GM23338 (cell line): ENCODE measurements around the gene BTBD16. TPM values are rescaled to one million over a fixed set of nuclear protein-coding genes. Genes with fewer than 3 reads are reported as not detected.

ENCODE experiments used
- ATAC-seq: fragments of 200-7000 bp; cut with Tn5 transposase; 3 replicates; pipeline ENCODE4 v1.9.1; 2020
- DNase-seq: peaks from one replicate; pipeline ENCODE4 v3.0.0-alpha.2; 2015; ENCODE audit warnings: low spot score
- H2AFZ ChIP-seq: fragments of 200-600 bp; sonication (generic); 2 replicates; pipeline ENCODE4 v1.8.0; 2016; ENCODE audit warnings: antibody characterized with exemption, mild to moderate bottlenecking, moderate library complexity
- H3F3A ChIP-seq: fragments of 200-600 bp; sonication (generic); replicated peaks from 2 replicates; pipeline ENCODE4 v1.8.0; 2017; ENCODE audit warnings: antibody characterized with exemption, mixed run types, low read depth
- H3K27ac ChIP-seq: fragments of 200-600 bp; sonication (generic); 2 replicates; pipeline ENCODE4 v1.6.1; 2016; ENCODE audit warnings: low read depth
- H3K27me3 ChIP-seq: fragments of 200-600 bp; sonication (generic); 2 replicates; pipeline ENCODE4 v1.8.0; 2016; ENCODE audit warnings: mild to moderate bottlenecking, mixed run types, moderate library complexity; ENCODE audit not compliant: insufficient read depth
- H3K36me3 ChIP-seq: fragments of 200-600 bp; sonication (generic); 2 replicates; pipeline ENCODE4 v1.8.0; 2016; ENCODE audit warnings: mild to moderate bottlenecking; ENCODE audit not compliant: insufficient read depth
- H3K4me1 ChIP-seq: fragments of 200-600 bp; sonication (generic); 2 replicates; pipeline ENCODE4 v1.8.0; 2016; ENCODE audit warnings: mild to moderate bottlenecking, moderate library complexity; ENCODE audit not compliant: insufficient read depth
- H3K4me2 ChIP-seq: fragments of 200-600 bp; sonication (generic); 2 replicates; pipeline ENCODE4 v1.7.1; 2017; ENCODE audit warnings: mixed run types
- H3K4me3 ChIP-seq: fragments of 200-600 bp; sonication (generic); 2 replicates; pipeline ENCODE4 v1.6.1; 2016; ENCODE audit warnings: mixed run types
- H3K79me2 ChIP-seq: fragments of 200-600 bp; sonication (generic); replicated peaks from 2 replicates; pipeline ENCODE4 v1.8.0; 2017; ENCODE audit warnings: mild to moderate bottlenecking; ENCODE audit not compliant: insufficient read depth
- H3K9me2 ChIP-seq: fragments of 200-600 bp; sonication (generic); 2 replicates; pipeline ENCODE4 v1.8.0; 2017; ENCODE audit not compliant: insufficient read depth
- H4K20me1 ChIP-seq: fragments of 200-600 bp; sonication (generic); replicated peaks from 2 replicates; pipeline ENCODE4 v1.8.0; 2017; ENCODE audit warnings: mild to moderate bottlenecking; ENCODE audit not compliant: insufficient read depth
- H3K27ac Mint-ChIP-seq: 2 replicates; pipeline ENCODE4 v1.8.0; 2020; ENCODE audit warnings: inconsistent platforms, mild to moderate bottlenecking, moderate library complexity, mixed read lengths
- H3K27me3 Mint-ChIP-seq: 3 replicates; pipeline ENCODE4 v1.8.0; 2022; ENCODE audit warnings: low read depth, mild to moderate bottlenecking, moderate library complexity, mixed read lengths, inconsistent platforms; ENCODE audit not compliant: insufficient read depth, poor library complexity
- H3K36me3 Mint-ChIP-seq: 3 replicates; pipeline ENCODE4 v1.8.0; 2021; ENCODE audit warnings: low read depth, mild to moderate bottlenecking, inconsistent platforms, moderate library complexity, mixed read lengths
- H3K4me1 Mint-ChIP-seq: 3 replicates; pipeline ENCODE4 v1.8.0; 2020; ENCODE audit warnings: mild to moderate bottlenecking, inconsistent platforms, mixed read lengths
- H3K4me3 Mint-ChIP-seq: 3 replicates; pipeline ENCODE4 v1.8.0; 2021; ENCODE audit warnings: moderate library complexity, mild to moderate bottlenecking, inconsistent platforms, mixed read lengths
- H3K9me3 Mint-ChIP-seq: 3 replicates; pipeline ENCODE4 v1.8.0; 2020; ENCODE audit warnings: moderate library complexity, mild to moderate bottlenecking, inconsistent platforms, mixed read lengths
- CREB1 ChIP-seq: fragments of 250-450 bp; sonication (Bioruptor Pico); IDR thresholded peaks from 2 replicates; pipeline ENCODE4 v1.5.0; 2020; ENCODE audit warnings: low read depth, mild to moderate bottlenecking, moderate library complexity
- CTCF ChIP-seq, 2 experiments: fragments of 200-600 bp in 1 of 2; sonication (generic) in 1 of 2; conservative IDR thresholded peaks; 2 replicates each; pipeline versions ENCODE4 v1.5.1 to v1.6.1; 2016 to 2017; ENCODE audit warnings: antibody characterized with exemption in 2 of 2, low read depth in 2 of 2, mild to moderate bottlenecking in 2 of 2, moderate library complexity in 1 of 2
- ETS1 ChIP-seq: IDR thresholded peaks from 2 replicates; pipeline ENCODE4 v1.6.1; 2016; ENCODE audit warnings: antibody characterized with exemption
- EZH2 ChIP-seq: fragments of 200-600 bp; sonication (generic); IDR thresholded peaks from one replicate; pipeline ENCODE4 v1.8.0; 2017; ENCODE audit warnings: antibody characterized with exemption, mild to moderate bottlenecking, low read depth; ENCODE audit not compliant: unreplicated experiment
- EZH2phosphoT487 ChIP-seq: fragments of 200-600 bp; sonication (generic); IDR thresholded peaks from one replicate; pipeline ENCODE4 v1.8.1; 2018; ENCODE audit warnings: antibody characterized with exemption; ENCODE audit not compliant: unreplicated experiment
- JUNB ChIP-seq: IDR thresholded peaks from one replicate; pipeline ENCODE4 v1.6.1; 2016; ENCODE audit warnings: antibody characterized with exemption; ENCODE audit not compliant: unreplicated experiment
- NANOG ChIP-seq: IDR thresholded peaks from 2 replicates; pipeline ENCODE4 v1.6.1; 2016; ENCODE audit warnings: antibody characterized with exemption, borderline replicate concordance
- POLR2AphosphoS5 ChIP-seq: IDR thresholded peaks from 2 replicates; pipeline ENCODE4 v1.6.1; 2016; ENCODE audit warnings: antibody characterized with exemption, low read depth
- REST ChIP-seq: IDR thresholded peaks from one replicate; pipeline ENCODE4 v1.6.1; 2018; ENCODE audit warnings: antibody characterized with exemption; ENCODE audit not compliant: unreplicated experiment
- STAT1 ChIP-seq: IDR thresholded peaks from one replicate; pipeline ENCODE4 v1.6.1; 2016; ENCODE audit warnings: antibody characterized with exemption; ENCODE audit not compliant: unreplicated experiment
- ZNF114 ChIP-seq: fragments of 250-450 bp; sonication (Bioruptor Pico); IDR thresholded peaks from 2 replicates; pipeline ENCODE4 v1.5.0; 2020; ENCODE audit warnings: mild to moderate bottlenecking, moderate library complexity
- ZNF331 ChIP-seq: fragments of 250-450 bp; sonication (Bioruptor Pico); IDR thresholded peaks from 2 replicates; pipeline ENCODE4 v1.5.0; 2020; ENCODE audit warnings: low read depth, mild to moderate bottlenecking, moderate library complexity
- ZNF462 ChIP-seq: fragments of 250-450 bp; sonication (Bioruptor Pico); IDR thresholded peaks from 2 replicates; pipeline ENCODE4 v1.5.0; 2020; ENCODE audit warnings: mild to moderate bottlenecking, moderate library complexity
- polyA plus RNA-seq: library from polyadenylated mRNA; unstranded; fragments of >200 nt; fragmentation: Nextera tagmentation; extraction: Ambion mirVana; gene quantifications from 2 replicates; pipeline ENCODE4 v1.2.1, GENCODE V29; 2016
- total RNA-seq: library from RNA; depleted of rRNA; stranded (reverse); fragments of >200 nt; shearing (Covaris generic); gene quantifications from 2 replicates; pipeline ENCODE4 v1.2.3, GENCODE V29; 2014

The BTBD16 gene
- total and polyA plus RNA-seq, 2 experiments from 2014 or later = not detected

GRCh38 chr10:122326806-122327205 lies 55.7 kb downstream of the BTBD16 start:
- peaks cover 4% of the 10 kb centered on the region for H3K27me3 Mint-ChIP-seq
- no peaks in the 10 kb centered on the region; the same call in 2 of the 3 replicates for H3K9me3 Mint-ChIP-seq
- Histone ChIP-seq H3K79me2 (no peaks in the 10 kb centered on the region), H3K4me2 (no peak overlapping the region), H3K27ac (no peak overlapping the region), H3K4me1 (peaks cover 7% of the 10 kb centered on the region), H3K9me2 (peaks cover 16% of the 10 kb centered on the region; the same call in 1 of the 2 replicates), H3F3A (no peaks in the 10 kb centered on the region), H3K4me3 (no peak overlapping the region), H4K20me1 (no peaks in the 10 kb centered on the region), H3K36me3 (no peaks in the 10 kb centered on the region), H3K27me3 (no peaks in the 10 kb centered on the region), H2AFZ (no peak overlapping the region)
- H3K4me1 Mint-ChIP-seq = peaks cover 16% of the 10 kb centered on the region
- H3K36me3 Mint-ChIP-seq = no peaks in the 10 kb centered on the region
- H3K4me3 Mint-ChIP-seq = no peak overlapping the region
- ATAC-seq (no peak), DNase-seq (no peak)
- no peak for TF ChIP-seq ZNF331 (CRISPR knock-in tag)
- no peak for TF ChIP-seq EZH2
- TF ChIP-seq CREB1 = no peak
- no peak for TF ChIP-seq CTCF (conservative IDR thresholded peaks at IDR 0.05; ENCODE audit: low read depth in 2 of 2)
- no peak for TF ChIP-seq NANOG
- no peak for TF ChIP-seq ETS1
- TF ChIP-seq ZNF462 (CRISPR knock-in tag) = no peak
- TF ChIP-seq EZH2phosphoT487 = no peak
- no peak for TF ChIP-seq POLR2AphosphoS5
- no peak for TF ChIP-seq STAT1
- no peak for TF ChIP-seq REST
- TF ChIP-seq ZNF114 (CRISPR knock-in tag) = no peak
- TF ChIP-seq JUNB = no peak
- H3K27ac Mint-ChIP-seq = no peak overlapping the region
